Urothelium cell line (cell line): ENCODE measurements around the gene CNTNAP5.

Experiments
- DNase-seq: peaks from one replicate; pipeline ENCODE4 v3.0.0; 2011; ENCODE audit warnings: low spot score, mixed read lengths
- FAIRE-seq: peaks from 2 replicates; lab custom pipeline; 2011; peaks lifted over from hg19 to GRCh38; lab: Jason Lieb, UNC

The CNTNAP5 gene

GRCh38 chr2:124756048-124756447 lies 731.0 kb downstream of the CNTNAP5 start:
- FAIRE-seq (no peak), DNase-seq (no peak)

- DNase-seq (no peak), FAIRE-seq (no peak)
Observed at GRCh38 chr2:124762388-124762787, 737.3 kb downstream of the CNTNAP5 start.

- DNase-seq (no peak), FAIRE-seq (no peak)
Observed at GRCh38 chr2:124763611-124764010, 738.5 kb downstream of the CNTNAP5 start.

GRCh38 chr2:124774781-124775180 lies 749.7 kb downstream of the CNTNAP5 start:
- FAIRE-seq (no peak), DNase-seq (no peak)

- DNase-seq (no peak), FAIRE-seq (no peak)
Observed at GRCh38 chr2:124776332-124776731, 751.2 kb downstream of the CNTNAP5 start.

GRCh38 chr2:124778076-124778475 lies 753.0 kb downstream of the CNTNAP5 start:
- FAIRE-seq = no peak

GRCh38 chr2:124796647-124797046 lies 771.6 kb downstream of the CNTNAP5 start:
- FAIRE-seq (no peak), DNase-seq (no peak)

More at GRCh38 chr2:124778076-124778475, 753.0 kb downstream of the CNTNAP5 start:
- peak; percentile 20 for DNase-seq

GRCh38 chr2:124797049-124797448 lies 772.0 kb downstream of the CNTNAP5 start:
- no peak for FAIRE-seq
- DNase-seq = no peak

GRCh38 chr2:124798551-124798950 lies 773.5 kb downstream of the CNTNAP5 start:
- DNase-seq = peak; percentile 58
- FAIRE-seq = no peak

- FAIRE-seq (peak; percentile 50), DNase-seq (peak; percentile 56)
Observed at GRCh38 chr2:124804014-124804940, 779.2 kb downstream of the CNTNAP5 start.

- DNase-seq = no peak
Observed at GRCh38 chr2:124805060-124805459, 780.0 kb downstream of the CNTNAP5 start.

GRCh38 chr2:124810132-124810531 lies 785.0 kb downstream of the CNTNAP5 start:
- DNase-seq = peak; percentile 48

More at GRCh38 chr2:124805060-124805459, 780.0 kb downstream of the CNTNAP5 start:
- FAIRE-seq = no peak

GRCh38 chr2:124814968-124815745 lies 790.1 kb downstream of the CNTNAP5 start:
- no peak for DNase-seq
- FAIRE-seq = no peak

More at GRCh38 chr2:124810132-124810531, 785.0 kb downstream of the CNTNAP5 start:
- no peak for FAIRE-seq

GRCh38 chr2:124816007-124816406 lies 790.9 kb downstream of the CNTNAP5 start:
- FAIRE-seq = no peak
- no peak for DNase-seq

GRCh38 chr2:124822516-124822915 lies 797.4 kb downstream of the CNTNAP5 start:
- FAIRE-seq (no peak), DNase-seq (no peak)

- DNase-seq = no peak
- no peak for FAIRE-seq
Observed at GRCh38 chr2:124824441-124824840, 799.4 kb downstream of the CNTNAP5 start.

- FAIRE-seq = no peak
- DNase-seq = no peak
Observed at GRCh38 chr2:124832521-124832920, 807.4 kb downstream of the CNTNAP5 start.

GRCh38 chr2:124834331-124834730 lies 809.2 kb downstream of the CNTNAP5 start:
- FAIRE-seq = no peak
- no peak for DNase-seq

GRCh38 chr2:124835331-124835730 lies 810.2 kb downstream of the CNTNAP5 start:
- DNase-seq = no peak

GRCh38 chr2:124836416-124836815 lies 811.3 kb downstream of the CNTNAP5 start:
- DNase-seq = peak; percentile 17

More at GRCh38 chr2:124835331-124835730, 810.2 kb downstream of the CNTNAP5 start:
- no peak for FAIRE-seq

GRCh38 chr2:124837496-124837895 lies 812.4 kb downstream of the CNTNAP5 start:
- FAIRE-seq (no peak), DNase-seq (no peak)

More at GRCh38 chr2:124836416-124836815, 811.3 kb downstream of the CNTNAP5 start:
- FAIRE-seq = no peak
